CD4-positive, alpha-beta T cell treated with Interleukin-17A for 1 hour (primary cell): ENCODE data around the gene MARK2.

Experiments used
- DNase-seq: peaks from one replicate; pipeline ENCODE4 v3.0.0-alpha.2; 2020

MARK2 gene

GRCh38 chr11:63937713-63938478, 99.0 kb downstream of the MARK2 start:
- peak; percentile 16 for DNase-seq

GRCh38 chr11:63938479-63939396, 99.8 kb downstream of the MARK2 start, which contains the start of gene NAA40:
TSS of gene NAA40 (plus strand) at chr11:63939002. CDS start at chr11:63939097, 95 bp downstream.
- DNase-seq: peak; percentile 94

GRCh38 chr11:63939397-63939891, 100.5 kb downstream of the MARK2 start:
- DNase-seq: no peak

GRCh38 chr11:63940786-63941185, 101.9 kb downstream of the MARK2 start:
- no peak for DNase-seq

DNA sequence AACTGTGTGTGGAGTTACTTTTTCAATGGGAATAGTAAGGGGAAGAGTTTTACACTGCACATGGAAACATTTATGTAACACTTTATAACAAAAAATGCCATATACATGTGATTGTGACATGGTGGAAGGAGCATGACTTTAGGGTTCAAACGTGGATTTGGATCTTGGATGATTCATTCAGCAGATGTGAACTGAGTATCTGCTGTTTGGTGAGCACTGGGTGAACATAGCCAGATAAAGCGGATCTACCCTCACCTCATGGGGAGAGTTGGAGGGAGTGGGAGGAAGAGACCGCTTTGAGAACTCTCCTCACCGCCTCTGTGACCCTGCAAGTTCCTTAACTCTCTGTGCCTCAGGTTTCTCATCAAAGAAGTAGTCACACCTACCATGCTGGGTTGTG, 103.0 kb downstream of the MARK2 start:
- DNase-seq: no peak

- no peak for DNase-seq
These were observed 103.9 kb downstream of the MARK2 start for GRCh38 chr11:63942803-63943202.

- no peak for DNase-seq
These were observed 106.1 kb downstream of the MARK2 start for GRCh38 chr11:63944987-63945386.

DNA sequence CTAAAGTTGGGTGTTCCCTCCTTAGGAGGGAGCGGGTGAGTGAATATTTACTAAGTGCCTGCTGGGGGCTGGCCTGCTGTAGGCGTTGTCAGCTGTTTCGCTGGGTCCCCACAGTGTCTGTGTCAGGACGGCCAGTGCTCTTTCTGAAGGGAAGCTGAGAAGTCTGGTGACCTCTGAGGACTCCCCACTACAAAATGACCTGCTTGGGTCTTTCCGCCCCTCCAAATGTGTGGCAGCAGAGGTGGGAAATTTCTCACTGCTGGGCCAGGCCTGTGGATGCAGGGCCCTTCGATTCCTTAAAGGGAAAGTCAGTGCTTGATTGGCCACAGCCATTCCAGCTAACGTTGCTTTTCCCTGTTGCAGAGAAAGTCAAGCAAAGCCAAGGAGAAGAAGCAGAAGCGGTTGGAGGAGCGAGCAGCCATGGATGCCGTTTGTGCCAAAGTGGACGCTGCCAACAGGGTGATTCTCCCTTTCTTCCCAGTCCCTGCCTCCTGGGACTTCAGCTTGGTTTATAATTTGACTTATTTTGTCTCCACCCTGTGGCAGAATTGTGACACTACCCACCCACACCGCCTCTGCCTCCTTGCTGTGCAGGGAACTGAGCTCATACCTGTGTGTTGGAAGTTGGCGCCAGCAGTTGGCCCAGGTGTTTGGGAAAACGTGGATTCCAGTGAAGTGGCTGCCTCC, 106.7 kb downstream of the MARK2 start:
- peak; percentile 73 for DNase-seq

- DNase-seq: peak; percentile 44
These were observed 113.0 kb downstream of the MARK2 start for GRCh38 chr11:63951779-63952536.

DNA sequence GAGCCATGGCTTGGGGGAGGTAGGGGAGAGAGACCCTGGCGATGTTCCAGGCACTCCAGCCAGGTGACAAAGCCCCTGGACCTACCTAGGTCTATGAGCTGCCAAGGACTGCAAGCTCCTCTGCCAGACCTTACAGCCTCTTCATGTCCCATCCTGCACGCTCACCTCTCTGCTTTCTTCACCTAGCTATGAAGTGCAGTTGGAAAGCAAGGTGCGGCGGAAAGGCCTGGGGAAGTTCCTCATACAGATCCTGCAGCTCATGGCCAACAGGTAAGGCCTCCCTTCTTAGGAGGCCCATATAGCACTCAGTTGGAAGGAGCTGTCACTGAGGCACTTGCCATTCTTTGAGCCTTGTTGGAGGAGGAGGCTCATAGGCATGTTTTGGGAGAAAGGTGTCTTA, 113.7 kb downstream of the MARK2 start:
- DNase-seq: no peak

GRCh38 chr11:63958008-63958407, 119.1 kb downstream of the MARK2 start:
- DNase-seq: no peak
